Measurements from ENCODE around the gene RPS6KC1.
"Not testable (repeated sequence)": the region's sequence is repeated elsewhere in the genome, so short reads cannot be mapped to it uniquely, and the experiment has no call there.

The RPS6KC1 gene

GRCh38 chr1:213055767-213056166 lies 4.7 kb downstream of the RPS6KC1 start:
- DNase-seq (ENCODE audit: low spot score) = no peak

GRCh38 chr1:213057264-213058059 lies 6.4 kb downstream of the RPS6KC1 start:
- DNase-seq (ENCODE audit: low spot score) = no peak

- no peak for DNase-seq (ENCODE audit: low spot score)
These were observed 9.8 kb downstream of the RPS6KC1 start for GRCh38 chr1:213060836-213061235.

- no peak for DNase-seq (ENCODE audit: low spot score)
These were observed 10.2 kb downstream of the RPS6KC1 start for GRCh38 chr1:213061263-213061662.

- no peak for DNase-seq (ENCODE audit: low spot score)
These were observed 14.8 kb downstream of the RPS6KC1 start for GRCh38 chr1:213065800-213066199.

GRCh38 chr1:213066363-213066762 lies 15.3 kb downstream of the RPS6KC1 start:
- no peak for DNase-seq (ENCODE audit: low spot score)

GRCh38 chr1:213067352-213067751 lies 16.3 kb downstream of the RPS6KC1 start:
- no peak for DNase-seq (ENCODE audit: low spot score)

- peak; percentile 40 for DNase-seq (ENCODE audit: low spot score)
These were observed 19.4 kb downstream of the RPS6KC1 start for GRCh38 chr1:213070406-213070805.

- no peak for DNase-seq (ENCODE audit: low spot score)
These were observed 24.7 kb downstream of the RPS6KC1 start for GRCh38 chr1:213075725-213076124.

GRCh38 chr1:213082420-213083111 lies 31.5 kb downstream of the RPS6KC1 start:
- DNase-seq (ENCODE audit: low spot score) = no peak

GRCh38 chr1:213083112-213083445 lies 32.0 kb downstream of the RPS6KC1 start:
- no peak for DNase-seq (ENCODE audit: low spot score)

GRCh38 chr1:213087911-213088310 lies 36.9 kb downstream of the RPS6KC1 start:
- DNase-seq (ENCODE audit: low spot score) = no peak

- no peak for DNase-seq (ENCODE audit: low spot score)
These were observed 39.1 kb downstream of the RPS6KC1 start for GRCh38 chr1:213089924-213090677.

GRCh38 chr1:213094446-213094845 lies 43.4 kb downstream of the RPS6KC1 start:
- DNase-seq (ENCODE audit: low spot score) = peak; percentile 42

GRCh38 chr1:213095467-213095866 lies 44.4 kb downstream of the RPS6KC1 start:
- no peak for DNase-seq (ENCODE audit: low spot score)

GRCh38 chr1:213099682-213100399 lies 48.8 kb downstream of the RPS6KC1 start:
- DNase-seq (ENCODE audit: low spot score) = no peak

GRCh38 chr1:213100565-213100964 lies 49.5 kb downstream of the RPS6KC1 start:
- DNase-seq (ENCODE audit: low spot score) = not testable (repeated sequence)

GRCh38 chr1:213103377-213104306 lies 52.6 kb downstream of the RPS6KC1 start:
- no peak for DNase-seq (ENCODE audit: low spot score)

- DNase-seq (ENCODE audit: low spot score) = no peak
These were observed 53.6 kb downstream of the RPS6KC1 start for GRCh38 chr1:213104604-213105003.

- no peak for DNase-seq (ENCODE audit: low spot score)
These were observed 55.3 kb downstream of the RPS6KC1 start for GRCh38 chr1:213106298-213106697.

- DNase-seq (ENCODE audit: low spot score) = no peak
These were observed 56.6 kb downstream of the RPS6KC1 start for GRCh38 chr1:213107613-213108012.
